OCI-LY1 (cell line): ENCODE measurements around the gene PPP1R12B.
"Not testable (repeated sequence)": the region's sequence is repeated elsewhere in the genome, so short reads cannot be mapped to it uniquely, and the experiment has no call there.

ENCODE experiments used
- CTCF ChIP-seq: fragments of 200-600 bp; sonication (generic), shearing (Covaris generic); IDR thresholded peaks from 2 replicates; pipeline ENCODE4 v1.5.1; 2017; ENCODE audit warnings: mild to moderate bottlenecking, antibody characterized with exemption, low read length, moderate library complexity, mixed read lengths
- EZH2 ChIP-seq: fragments of 200-600 bp; sonication (generic), shearing (Covaris generic); IDR thresholded peaks from 2 replicates; pipeline ENCODE4 v1.8.0; 2017; ENCODE audit warnings: borderline replicate concordance, mixed run types, mild to moderate bottlenecking, antibody characterized with exemption, low read length, moderate library complexity, mixed read lengths

DNA sequence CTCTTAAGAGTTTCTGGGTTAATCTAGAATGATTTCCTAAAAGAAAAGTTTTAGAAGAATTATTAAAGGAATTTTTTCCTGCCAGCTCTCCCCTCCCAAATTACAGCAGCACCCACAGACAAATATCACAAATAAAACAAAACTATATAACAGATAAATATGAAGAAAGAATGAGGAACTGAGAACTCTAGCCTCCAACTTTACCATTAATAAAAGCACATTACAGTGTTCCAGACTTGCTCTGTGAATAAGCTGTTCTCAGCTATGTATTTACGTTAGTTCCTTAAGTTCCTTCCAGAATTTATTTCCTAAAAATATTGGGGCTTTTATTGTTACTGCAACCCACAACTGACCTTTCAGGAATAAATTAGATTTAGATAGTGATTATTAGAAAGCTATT, 168.6 kb downstream of the PPP1R12B start:
- TF ChIP-seq CTCF, EZH2: not testable (repeated sequence)
